IPS-18c (cell line): ENCODE data around the gene FMN2.

Experiments
- H3K4me3 ChIP-seq: 2 replicates; pipeline ENCODE4 v1.7.0; 2013; ENCODE audit warnings: low read depth, mild to moderate bottlenecking, low read length, moderate library complexity; ENCODE audit not compliant: insufficient read depth
- H3K9me3 ChIP-seq: one replicate; pipeline ENCODE4 v1.6.1; 2013; ENCODE audit warnings: mild to moderate bottlenecking, low read length, moderate library complexity; ENCODE audit not compliant: control insufficient read depth, insufficient read depth

Gene FMN2

DNA sequence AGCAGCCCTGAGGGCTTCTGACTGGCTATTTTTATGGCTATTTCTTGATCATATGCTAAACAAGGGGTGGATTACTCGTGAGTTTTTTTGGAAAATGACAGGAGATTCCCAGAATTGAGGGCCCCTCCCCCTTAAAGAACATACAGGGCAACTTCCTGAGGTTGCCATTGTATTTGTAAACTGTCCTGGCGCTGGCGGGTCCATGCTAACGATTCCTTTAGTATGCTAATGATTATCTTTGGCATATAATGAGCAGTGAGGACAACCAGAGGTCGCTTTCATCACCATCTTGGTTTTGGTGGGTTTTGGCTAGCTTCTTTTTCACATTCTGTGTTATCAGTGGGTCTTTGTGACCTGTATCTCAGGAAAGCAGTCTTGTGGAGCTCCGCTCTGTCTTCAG, 24.1 kb downstream of the FMN2 start:
- H3K4me3 ChIP-seq, result no peak overlapping the region
- no peaks in the 10 kb centered on the region for H3K9me3 ChIP-seq

DNA sequence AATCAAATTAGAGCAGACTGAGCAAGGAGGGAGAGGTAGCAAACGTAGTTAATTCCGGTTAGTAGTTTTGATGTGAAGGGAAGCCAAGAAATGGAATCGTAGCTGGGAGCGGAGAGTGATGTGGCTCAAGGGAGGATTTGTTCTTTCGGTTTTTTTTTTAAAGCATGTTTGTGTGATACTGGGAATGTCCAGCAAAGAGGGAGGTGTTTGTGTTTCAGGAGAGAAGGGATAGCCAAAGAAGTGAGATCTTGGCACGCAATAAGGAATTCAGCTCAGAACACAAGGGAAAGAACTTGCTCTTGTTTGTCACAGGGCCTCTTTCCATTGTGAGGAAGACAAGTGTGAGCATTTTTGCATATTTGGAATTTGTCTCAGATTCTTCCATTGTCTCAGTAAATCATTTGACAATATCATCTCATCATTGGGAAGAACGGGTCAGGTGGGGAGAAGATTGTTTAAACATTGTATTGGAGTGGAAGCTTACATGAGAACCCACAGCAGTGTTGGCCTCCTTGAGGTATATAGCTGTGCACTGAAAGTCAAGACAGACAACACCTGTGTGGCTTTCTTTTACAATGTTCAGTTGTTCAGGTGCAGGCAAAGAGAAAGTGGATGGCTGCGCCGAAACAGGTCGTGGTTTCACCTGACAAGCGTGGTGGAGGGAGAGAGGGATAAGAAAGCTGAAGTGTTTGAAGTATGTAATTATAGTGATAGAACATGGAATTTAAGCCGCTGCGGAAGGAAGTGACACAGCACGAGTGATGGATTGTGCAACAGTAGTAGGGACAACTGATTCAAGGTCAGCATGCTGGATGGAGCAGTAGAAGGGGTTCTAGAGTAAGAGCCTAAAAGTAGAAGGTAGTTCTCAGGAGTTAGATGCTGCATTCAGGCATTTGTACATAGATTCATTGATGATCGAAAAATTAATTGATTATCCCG, 25.4 kb downstream of the FMN2 start:
- Histone ChIP-seq H3K4me3 (no peak overlapping the region), H3K9me3 (no peaks in the 10 kb centered on the region)

DNA sequence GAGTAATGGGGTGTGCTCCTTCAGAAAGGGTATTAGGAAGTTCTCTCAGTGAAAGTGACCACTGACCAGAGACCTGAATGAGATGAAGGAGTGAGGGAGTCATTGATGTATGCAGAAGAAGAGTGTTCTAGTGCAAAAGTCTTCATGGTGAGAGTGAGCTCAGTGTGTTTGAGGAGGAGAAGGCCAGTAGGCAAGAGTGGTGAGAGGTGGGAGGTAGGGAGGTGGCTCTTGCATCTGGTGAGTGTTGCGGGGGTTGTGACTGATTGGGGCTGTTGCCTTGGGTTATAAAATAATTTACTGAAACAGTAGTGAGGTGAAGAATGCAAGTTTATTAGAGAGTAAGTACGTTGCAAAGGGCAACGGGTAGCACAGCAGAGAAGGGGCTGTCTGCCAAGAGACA, 26.2 kb downstream of the FMN2 start:
- H3K9me3 ChIP-seq, result no peaks in the 10 kb centered on the region
- no peak overlapping the region for H3K4me3 ChIP-seq

DNA sequence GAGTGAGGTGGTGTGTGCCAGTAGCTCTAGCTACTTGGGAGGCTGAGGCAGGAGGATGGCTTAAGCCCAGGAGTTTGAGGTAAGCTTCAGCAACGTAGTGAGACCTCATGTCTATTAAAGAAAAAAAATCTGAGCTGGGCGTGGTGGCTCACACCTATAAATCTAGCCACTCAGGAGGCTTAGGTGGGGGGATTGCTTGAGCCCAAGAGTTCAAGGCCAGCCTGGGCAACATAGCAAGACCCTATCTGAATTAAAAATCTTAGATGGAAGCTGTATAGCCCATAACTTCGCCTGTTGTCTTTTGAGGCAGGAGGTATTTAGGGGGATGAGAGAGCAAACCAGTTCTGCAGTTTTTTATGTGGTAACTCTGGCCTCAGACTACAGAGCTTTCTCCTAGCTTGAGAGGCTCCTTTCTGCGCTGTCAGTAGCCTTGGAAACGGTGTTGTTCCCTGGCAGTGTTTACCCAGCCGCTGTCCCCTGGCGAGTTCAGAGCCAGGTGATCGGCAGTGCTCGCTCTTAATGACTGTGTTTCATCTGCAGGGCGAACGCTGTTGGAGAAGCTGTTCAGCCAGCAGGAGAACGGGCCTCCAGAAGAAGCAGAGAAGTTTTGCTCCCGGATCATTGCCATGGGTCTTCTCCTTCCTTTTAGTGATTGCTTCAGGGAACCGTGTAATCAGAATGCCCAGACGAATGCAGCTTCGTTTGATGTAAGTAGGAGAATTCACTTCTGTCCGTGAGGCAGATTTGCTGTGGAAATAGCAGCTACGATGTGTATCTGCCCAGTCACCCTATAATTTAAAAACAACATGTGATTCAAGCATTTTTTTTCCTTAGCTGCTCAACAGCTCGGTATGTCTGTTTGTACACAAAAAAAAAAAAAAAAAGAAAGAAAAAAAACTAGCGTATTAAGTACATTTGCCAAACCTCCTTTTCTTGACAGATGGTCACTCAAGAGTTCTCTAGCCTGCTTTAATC, 31.2 kb downstream of the FMN2 start:
- Histone ChIP-seq H3K9me3 (no peaks in the 10 kb centered on the region), H3K4me3 (no peak overlapping the region)

DNA sequence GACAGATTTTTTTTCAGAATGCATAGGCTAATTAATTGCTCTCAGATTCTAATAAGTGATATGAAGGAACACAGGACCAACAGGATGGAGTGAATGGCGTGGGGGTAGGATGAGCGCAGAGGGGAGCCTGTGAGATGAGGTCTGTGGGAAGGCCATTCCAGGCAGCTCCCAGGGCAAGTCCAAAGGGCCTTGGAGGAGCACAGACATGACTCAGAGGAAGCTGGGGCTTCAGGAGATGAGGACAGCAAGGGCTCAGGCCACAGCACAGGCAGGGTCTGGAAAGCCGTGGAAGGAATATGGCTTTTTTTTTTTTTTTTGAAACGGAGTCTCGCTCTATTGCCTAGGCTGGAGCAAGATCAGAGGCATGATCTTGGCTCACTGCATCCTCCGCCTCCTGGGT, 35.1 kb downstream of the FMN2 start:
- H3K4me3 ChIP-seq, result no peak overlapping the region

DNA sequence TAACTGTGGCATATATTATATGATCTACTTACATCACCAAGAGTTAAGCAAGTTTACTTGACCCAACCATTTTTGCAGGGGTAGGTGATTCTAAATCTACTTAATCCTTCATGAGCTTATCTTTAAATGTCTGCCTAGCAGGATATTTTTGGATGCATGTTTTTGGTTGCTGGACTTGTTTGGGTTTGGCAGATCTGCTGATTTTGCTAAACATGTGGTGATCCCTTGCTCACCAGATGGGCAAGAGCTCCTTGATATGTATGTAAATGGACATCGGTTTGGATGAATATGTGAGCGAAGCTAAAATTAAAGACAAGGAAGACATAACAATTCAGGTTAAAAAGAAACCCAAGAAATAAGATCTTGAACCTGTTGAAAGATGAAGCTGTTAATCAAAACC, 36.7 kb downstream of the FMN2 start:
- Histone ChIP-seq H3K9me3 (peaks cover 4% of the 10 kb centered on the region), H3K4me3 (no peak overlapping the region)

More for the DNA sequence above, 35.1 kb downstream of the FMN2 start:
- H3K9me3 ChIP-seq, result no peaks in the 10 kb centered on the region

DNA sequence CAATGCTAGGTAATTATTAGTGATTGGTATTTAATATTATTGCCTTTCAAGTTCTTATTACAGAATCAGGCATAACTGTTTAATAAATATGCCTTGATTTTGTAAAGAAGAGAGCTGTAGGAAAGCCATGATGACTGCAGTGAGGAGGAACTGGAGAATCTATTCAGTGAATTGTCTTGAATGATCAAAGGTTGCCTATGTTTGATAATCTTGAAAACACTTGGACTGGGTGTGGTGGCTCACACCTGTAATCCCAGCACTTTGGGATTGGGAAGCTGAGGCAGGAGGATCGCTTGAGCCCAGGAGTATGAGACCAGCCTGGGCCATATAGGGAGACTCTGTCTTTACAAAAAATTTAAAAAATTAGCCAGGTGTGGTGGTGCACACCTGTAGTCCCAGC, 42.4 kb downstream of the FMN2 start:
- Histone ChIP-seq H3K4me3 (no peak overlapping the region), H3K9me3 (peaks cover 4% of the 10 kb centered on the region)

DNA sequence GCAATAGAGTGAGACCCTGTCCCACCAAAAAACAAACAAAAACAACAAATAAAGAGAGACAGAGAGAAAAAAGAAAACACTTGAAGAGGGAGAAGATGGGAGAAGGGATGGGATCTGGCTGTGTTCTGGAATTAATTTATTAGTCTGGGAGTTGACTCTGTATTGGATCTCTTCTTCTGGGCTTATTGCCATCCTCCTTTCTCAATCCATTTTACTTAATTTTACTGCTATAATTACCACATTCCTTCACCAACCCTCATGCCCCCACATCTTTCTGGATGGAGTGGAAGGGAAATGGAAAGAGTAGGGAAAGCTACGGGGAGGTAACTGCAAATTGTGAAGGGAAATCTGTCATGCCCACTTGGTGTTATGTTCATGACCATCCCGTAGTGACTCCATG, 42.9 kb downstream of the FMN2 start:
- H3K4me3 ChIP-seq, result no peak overlapping the region
- H3K9me3 ChIP-seq, result peaks cover 4% of the 10 kb centered on the region

DNA sequence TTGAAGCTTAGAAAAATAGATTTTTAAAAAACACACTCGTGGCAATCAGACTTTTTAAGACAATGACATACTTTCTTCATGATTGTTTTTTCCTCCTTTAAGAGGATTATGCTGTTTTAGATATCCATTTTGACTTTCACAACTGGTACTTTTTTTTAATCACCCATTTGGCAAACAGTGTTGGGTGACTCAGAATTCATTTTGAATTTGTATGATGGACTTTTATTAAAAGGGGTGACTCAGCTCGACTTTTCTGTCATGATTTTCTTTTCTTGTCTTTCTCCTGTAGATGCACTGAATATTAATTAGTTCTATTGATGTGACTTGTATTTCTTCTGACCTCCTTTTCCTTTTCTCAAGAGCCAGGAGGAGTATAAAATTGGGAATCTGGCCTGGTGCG, 44.7 kb downstream of the FMN2 start:
- peaks cover 4% of the 10 kb centered on the region for H3K9me3 ChIP-seq
- H3K4me3 ChIP-seq, result no peak overlapping the region

DNA sequence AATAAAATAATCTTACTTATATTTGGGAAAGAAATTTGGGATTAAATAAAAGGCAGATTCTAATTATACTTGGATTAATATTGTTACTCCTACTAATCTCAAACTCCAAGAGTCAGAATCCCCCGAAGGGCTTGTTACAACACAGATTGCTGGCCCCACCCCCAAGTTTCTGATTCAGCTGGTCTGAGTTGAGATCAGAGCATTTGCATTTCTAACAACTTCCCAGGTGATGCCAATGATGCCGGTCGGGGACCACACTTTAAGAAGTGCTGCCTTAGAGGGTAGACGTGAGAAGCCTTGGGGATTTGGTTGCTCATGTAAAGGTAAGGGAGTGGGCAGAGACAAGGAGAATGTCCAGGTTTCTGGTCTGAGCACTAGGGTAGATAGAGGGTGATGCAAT, 47.2 kb downstream of the FMN2 start:
- Histone ChIP-seq H3K9me3 (no peaks in the 10 kb centered on the region), H3K4me3 (no peak overlapping the region)

DNA sequence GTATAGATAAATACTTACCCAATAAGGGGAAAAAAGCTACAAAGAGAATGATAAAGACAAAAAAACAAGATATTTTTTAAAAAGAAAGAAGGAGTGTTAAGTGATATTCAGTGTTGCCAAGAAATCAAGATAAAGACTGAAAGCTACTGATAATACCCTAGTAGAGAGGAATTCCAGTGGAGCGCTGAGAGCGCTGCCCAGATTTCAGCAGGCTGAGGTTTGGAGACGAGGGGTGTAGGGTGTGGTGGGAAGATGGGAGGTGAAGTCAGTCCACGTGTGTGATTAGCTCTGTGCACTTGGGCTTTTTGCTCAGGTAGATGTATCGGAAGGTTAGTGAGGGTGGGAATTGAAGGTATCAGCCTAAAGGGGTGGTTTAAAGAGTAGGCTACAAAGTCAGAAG, 47.8 kb downstream of the FMN2 start:
- Histone ChIP-seq H3K9me3 (no peaks in the 10 kb centered on the region), H3K4me3 (no peak overlapping the region)

DNA sequence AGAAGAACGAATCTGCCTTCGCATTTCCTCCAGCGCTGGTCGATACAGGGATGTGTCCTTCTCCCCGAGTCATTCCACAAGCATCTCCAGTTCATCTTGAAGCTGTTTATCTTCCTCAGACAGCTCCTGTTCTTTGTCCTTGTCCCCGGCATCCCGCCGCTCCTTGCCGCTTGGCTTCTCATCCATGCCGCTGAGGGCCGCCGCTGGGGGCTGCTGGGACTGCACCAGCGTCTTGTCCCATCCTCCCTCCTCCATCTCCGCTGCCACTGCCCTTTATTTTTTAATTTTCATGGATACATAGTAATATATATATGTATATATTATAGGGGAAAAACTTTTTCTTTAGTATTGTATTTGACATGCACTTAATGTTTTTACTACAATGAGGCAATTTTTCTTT, 53.4 kb downstream of the FMN2 start:
- no peaks in the 10 kb centered on the region for H3K9me3 ChIP-seq
- H3K4me3 ChIP-seq, result no peak overlapping the region

DNA sequence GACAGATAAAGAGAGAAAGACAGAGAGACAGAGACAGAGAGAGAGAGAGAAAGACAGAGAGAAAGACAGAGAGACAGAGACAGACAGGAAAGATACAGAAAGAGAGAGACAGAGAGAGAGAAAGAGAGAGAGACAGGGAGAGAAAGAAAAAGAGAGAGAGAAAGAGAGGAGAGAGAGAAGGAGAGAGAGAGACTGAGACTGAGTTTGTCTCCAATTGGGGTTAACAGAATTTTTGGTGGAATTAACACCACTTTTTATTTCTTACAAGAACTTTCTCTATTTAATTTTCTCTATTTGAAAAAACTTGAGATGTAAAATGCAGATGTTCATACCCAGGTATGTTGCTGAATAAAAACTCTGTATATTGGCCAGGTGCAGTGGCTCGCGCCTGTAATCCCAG, 56.6 kb downstream of the FMN2 start:
- H3K9me3 ChIP-seq, result no peaks in the 10 kb centered on the region
- no peak overlapping the region for H3K4me3 ChIP-seq

DNA sequence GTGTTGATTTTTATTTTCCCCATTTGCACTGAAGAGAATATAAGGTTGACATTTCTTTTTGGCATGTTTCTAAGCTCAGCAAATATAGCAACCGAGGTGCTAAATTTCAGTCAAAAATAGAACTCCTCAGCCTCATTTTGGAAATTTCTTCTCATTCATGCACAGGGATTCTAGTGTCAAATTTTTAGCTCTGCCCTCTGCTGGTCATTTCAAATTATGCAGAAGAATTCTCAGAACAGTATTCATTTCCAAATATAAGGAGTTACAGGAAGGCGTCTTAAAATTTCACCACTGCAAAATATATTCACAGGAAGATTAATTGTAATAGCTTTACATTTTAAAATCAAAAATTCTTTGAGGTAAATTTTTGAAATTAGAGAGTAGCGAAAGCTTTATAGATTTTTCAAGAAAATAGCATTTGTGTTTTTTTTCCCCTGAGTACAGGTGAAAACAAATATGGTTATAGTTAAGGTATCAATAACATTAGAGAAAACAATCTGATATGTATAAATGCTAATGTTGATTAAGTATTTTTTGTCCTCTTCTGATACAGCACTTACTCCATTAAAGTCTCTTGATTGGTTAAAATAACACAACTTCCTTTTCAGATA, 57.9 kb downstream of the FMN2 start:
- no peak overlapping the region for H3K4me3 ChIP-seq
- H3K9me3 ChIP-seq, result peaks cover 2% of the 10 kb centered on the region

DNA sequence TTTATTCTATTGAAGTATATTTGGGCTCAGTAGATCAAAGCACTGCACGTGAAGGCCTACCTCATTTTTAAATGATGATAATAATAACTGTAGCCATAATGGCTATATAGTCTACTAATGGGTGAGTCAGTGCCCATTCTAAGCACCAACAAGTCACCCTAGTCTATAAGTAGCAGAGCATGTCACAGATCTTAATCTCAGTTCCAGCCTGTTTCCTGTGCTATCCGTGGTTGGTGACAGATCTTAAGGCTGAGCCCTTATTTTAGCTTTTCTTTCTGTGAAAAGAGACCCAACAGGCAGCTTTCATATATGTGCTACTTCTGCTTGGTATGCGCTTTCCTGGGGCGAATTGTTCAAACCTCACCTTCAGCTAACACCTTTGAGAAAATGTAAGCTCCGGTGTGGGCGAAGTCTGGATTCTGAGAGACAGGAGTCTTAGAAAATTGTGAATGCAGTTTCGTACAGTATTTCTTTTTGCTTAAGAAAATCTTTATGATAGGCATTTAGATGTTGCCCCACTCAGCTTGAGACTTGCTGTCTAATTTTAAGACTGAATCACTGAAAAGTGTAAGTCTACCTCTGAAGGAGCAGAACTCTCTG, 59.6 kb downstream of the FMN2 start:
- H3K9me3 ChIP-seq, result peaks cover 2% of the 10 kb centered on the region
- no peak overlapping the region for H3K4me3 ChIP-seq

DNA sequence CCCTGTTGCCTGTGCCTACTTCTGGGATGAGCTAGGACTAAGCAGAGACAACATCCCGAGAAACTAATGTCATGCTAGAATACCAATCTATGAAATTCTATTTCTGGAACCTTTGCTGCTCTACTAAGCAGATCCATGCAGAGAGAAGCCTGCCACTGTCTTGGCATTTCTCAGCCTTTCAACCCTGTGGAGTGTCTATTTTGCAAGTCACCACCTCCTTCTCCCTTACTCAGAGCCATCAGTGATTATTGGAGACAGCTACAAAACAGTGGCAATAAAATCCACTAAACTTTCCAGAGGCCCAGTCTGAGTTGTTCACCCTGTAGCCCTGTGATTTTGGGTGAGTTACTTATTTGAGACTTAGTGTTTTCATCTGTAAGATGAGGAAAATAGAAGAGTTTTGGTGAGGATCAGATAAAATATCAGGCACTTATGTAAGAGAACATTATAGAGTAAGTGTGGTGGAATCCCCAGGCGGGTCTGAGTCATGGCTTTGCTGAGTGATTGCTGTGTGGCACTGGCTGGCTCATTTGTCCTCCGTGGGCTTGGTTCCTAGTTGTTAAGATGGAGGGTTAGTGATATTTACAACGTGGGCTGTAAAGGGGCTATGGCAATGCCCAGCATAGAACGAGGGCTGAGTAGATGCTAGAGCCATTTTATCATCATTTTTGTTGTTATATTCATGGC, 61.1 kb downstream of the FMN2 start:
- H3K9me3 ChIP-seq, result peaks cover 2% of the 10 kb centered on the region
- no peak overlapping the region for H3K4me3 ChIP-seq

DNA sequence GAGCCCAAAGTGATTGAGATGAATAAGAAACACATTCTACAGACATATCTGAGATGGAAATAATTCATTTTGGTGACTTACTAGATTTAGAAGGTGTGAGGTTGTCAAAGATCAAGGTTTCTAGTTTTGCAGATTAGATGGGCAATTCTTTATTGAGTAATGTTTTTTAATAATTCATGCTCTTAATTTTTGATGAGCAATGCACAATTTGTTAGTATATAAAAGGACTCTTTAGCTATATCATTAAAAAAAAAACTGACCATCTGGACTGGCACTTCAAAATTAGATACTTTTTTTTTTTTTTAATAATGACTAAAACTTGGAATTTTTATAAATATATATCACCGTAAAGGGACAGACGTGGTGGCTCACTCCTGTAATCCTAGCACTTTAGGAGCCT, 63.9 kb downstream of the FMN2 start:
- Histone ChIP-seq H3K9me3 (peaks cover 2% of the 10 kb centered on the region), H3K4me3 (no peak overlapping the region)
